HG02642 (cell line): ENCODE results near the gene RUNX1.
"Not testable (repeated sequence)": the region's sequence is repeated elsewhere in the genome, so short reads cannot be mapped to it uniquely, and the experiment has no call there.

Experiments used
- ATAC-seq: cut with Tn5 transposase; IDR thresholded peaks from one replicate; pipeline ENCODE4 v1.9.1; 2021; ENCODE audit warnings: mild to moderate bottlenecking; ENCODE audit not compliant: unreplicated experiment, poor library complexity

The RUNX1 gene

DNA sequence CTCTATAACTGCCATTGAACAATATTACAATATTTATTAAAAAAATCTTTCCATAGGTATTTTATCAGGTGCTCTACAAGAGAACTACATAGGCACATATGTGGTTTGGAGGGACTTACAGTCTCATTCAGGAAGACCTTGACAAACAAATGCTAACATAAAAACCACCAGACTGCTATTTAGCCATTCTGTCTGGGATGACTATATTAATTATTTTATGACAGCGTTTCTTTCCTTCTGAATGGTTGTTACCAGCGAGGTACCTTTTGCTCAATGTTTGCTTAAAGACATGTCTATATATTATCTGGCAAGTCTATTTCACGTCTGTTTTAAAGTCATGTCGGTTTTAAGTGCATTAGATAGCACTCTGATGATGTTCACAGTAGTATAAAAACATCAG, 69.7 kb downstream of the RUNX1 start:
- ATAC-seq: no peak

DNA sequence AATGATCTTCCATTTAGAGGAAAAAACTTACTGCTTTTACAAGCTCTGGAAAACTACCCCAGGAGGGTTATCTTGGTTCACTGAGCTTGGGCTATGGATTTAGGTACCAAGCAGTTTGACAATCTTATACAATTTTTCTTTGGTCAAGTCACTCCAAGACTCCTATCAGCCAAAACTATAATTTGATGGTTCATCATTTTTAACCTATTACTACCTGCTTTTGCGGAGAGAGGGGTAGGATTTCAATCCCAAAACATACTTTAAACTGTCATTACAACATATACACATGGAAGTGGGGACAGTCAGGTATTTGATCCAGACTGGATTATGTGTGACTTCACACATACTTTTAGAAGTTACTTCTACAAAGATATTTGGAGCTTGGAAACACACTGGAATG, 71.8 kb downstream of the RUNX1 start:
- no peak for ATAC-seq

DNA sequence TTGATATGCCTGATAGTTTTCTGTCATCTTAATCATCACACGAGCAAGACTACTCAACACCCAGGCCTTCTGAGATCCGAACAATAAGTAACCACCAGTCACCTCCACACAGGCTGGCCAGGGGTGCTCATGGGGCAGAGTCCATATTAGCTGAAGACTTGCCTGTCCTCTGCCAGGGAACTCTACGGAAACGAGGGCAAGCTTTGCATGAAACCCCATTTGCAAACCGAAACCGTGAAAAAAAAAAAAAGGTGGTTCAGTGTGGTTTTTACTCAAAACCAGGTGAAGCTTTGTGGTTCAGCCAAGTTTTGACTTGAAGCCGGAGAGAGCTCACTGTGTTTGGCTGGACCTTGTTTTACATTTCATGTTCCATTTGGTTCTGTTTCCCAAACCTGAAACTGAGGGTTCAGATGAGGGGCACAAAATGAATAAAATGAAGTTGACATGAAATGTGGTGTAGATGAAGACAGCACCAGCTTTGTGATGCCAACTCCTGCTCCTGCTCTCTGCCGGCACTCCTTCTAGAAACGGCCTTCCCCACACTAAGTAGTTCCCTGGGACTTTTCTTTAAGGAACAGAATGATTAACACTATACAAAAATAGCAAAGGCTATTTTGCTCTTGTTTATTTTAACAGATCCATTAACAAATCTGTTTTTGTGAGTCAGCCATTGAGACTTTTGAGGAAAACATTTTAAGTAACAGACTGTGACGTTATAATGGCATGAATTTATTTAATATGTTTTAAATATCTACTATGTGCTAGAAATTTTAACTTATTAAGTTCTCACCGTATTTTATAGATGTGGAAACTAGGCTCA, 74.7 kb downstream of the RUNX1 start:
- ATAC-seq: peak; percentile 91

DNA sequence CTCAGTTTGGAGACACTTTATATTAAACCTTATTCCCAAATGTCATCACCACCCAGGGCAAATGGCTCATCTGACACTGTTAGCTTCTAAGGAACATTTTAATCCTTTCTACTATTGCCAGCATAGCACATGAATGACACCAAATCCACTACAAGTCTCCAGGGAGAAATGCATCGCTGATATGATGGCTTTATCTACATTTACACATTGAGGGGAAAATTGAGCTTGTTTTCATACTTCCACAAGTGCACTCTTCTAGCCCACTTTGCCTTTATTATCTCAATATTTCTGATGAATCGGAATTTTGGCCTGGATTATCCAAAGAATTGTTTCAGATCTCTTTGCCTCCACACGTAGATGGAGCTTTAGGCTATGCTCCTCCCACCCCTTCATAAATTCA, 75.4 kb downstream of the RUNX1 start:
- no peak for ATAC-seq

DNA sequence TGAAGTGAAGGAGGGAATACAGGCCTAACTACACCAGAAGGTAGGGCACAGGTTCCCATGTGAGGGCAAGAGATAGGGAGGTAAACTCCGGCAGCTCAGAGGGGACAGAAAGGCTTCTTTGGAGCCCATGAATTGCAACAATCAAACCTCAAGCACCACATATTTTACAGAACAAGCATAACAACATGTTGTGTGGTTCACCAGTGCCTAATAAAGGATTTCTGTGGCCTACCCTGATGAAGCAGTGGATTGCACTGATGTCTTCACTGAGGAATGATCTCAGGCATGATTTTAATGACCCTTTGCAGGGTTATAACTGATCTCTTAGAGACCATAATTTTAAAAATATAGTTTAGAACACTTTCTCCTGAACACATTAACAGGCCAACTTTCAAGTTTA, 77.4 kb downstream of the RUNX1 start:
- no peak for ATAC-seq

DNA sequence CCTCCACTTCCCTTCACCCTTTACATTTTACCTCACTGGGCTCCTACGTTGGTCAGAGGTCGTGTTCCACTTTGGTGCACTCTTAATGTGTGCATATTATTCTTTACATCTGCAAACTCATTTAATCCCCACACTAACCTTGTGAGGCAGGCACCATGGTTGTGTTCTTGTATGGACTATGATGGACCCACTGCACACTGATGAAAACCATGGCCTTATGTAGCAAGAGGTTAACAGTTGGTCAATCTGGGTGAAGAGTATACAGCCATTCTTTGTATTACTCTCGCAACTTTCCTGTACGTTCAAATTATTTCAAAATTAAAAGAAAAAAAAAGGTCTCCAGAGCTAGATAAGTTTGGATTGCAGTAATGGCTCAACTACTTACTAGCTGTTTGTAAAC, 78.5 kb downstream of the RUNX1 start:
- no peak for ATAC-seq

DNA sequence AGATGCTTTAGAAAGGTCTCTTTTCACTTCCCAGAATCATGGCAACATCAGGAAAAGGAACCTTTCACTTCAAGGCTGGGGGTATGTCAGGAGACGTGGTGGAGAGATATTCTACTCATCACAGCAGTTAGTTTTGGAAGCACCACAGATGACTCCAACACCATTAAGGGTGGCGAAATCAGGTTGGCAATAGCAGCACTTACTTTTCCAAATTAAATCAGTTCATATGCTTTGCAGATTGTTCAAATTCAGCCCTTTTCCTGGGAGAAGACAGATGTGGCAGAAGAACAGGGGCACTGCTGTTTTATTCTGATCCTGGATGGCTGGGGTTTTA, 79.0 kb downstream of the RUNX1 start:
- ATAC-seq: no peak

DNA sequence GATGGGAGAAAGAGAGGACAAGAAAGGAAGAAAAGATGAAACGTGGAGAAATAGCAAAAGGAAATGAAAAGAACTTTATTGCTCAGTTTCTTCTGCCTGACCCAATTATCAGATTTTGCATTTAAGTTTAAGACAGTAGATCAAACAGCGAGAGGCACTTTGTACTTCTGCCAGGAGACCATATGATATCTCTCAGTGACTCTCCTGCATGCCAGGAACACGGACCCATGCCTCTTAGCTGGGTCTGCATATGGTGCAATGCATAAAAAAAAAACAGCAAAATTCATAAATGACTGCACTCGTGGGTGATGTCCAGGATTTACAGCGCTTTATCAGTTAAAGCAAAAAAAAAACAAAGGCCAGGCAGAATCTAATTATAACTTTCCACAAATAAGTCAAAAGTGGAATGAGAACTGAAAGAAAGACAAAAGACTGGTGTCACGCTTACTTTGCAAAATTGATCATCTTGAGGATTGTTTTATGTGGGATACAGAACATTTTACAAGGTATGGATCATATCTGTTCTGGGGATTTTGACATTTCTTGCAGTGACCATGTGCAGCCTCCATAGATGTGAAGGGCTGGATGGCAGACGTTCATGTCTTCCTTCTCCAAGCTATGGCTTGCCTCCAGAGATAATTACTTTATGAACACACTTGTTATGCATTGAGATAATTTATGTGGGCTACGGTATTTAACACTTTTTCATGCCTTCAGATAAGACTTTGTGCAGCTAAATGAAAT, 79.5 kb downstream of the RUNX1 start:
- ATAC-seq: no peak

DNA sequence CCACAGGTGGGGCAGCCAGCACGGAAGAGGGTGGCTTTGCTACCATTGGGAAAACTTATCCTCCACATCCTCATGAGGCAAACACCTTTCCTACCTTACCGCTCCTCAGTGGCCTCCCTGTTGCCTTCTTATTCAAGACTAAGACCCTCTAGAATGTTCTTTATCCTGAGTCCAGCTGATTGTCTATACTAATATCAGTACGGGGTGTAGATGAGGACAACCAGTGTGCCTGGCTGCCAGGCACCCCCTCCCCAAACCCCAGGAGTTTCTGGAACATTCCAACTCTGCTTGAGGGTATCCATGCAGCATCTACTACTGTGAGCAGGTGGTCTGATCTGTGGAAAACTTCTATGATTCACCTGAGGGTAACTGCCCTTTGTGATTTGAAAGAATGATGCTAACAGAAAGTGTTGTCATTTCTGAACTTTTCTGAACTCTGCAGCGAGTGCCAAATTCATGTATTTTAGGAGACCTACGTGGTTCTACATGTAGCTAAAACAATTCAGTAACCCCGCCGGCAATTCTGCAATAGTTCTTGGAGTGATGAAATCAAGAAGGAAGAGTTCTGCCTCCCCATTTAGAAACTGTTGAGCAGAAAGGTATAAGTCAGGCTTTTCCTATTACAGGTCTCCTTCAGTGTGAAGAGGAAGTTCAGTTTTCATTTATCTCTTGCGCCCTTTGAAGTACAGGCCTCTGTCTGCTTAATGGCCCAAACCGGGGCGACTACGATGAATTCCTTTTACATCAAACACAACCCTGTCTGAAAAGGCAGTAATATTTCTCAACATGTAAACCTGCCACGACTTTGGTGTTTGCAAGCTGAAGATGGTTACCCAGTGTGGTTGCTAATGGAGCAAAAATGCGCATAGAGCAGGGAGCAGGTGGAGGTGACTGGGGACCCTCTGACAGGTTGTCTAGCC, 80.4 kb downstream of the RUNX1 start:
- no peak for ATAC-seq

DNA sequence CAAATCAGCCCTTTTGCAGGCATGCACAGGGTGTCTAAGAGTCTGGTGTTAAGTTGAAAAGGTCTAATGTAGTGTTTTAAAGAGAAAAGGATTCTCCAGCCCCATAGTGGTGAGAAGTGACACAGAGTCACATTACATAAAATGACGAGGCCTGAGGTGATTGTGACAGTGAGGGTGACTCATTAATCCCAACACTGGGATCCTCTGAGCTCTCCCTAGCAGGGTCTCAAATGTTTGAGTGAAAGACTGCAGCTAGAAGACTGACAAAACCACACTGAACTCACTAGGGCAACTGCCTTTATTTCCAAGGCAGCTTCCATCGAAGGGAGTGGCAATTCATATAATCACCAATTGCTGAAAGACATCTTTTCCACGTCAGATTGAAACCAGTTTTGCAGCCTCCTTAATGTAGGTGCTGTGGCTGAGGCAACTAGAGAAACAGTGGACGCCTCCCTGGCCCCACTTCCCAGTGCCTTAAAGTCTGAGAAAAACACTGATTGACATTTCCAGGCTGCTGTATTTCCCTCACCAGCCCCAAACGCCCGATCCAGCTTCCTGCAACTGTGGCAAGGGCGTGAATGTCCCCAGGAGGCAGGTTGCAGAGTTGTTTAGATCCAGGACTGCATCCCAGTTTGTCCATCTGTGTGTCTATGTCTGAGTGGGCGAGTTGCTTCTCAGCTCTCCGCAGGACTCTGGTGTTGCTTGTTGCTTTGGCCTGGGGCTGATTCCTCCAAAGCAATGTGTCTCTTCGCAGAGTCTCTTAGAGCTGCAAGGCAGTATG, 81.4 kb downstream of the RUNX1 start:
- ATAC-seq: no peak

DNA sequence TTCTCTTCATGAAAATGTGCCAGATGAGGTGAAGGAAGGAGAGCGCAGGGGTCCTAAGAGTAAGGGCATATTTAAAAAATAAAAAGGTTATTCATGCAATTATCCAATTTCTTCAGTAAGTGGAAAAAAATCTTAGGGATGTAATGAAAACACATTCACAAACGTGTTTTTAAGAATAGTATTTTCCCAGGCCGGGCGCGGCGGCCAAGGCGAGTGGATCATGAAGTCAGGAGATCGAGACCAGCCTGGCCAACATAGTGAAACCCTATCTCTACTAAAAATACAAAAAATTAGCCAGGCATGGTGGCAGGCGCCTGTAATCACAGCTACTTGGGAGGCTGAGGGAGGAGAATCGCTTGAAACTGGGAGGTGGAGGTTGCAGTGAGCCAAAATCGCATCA, 82.2 kb downstream of the RUNX1 start:
- ATAC-seq: not testable (repeated sequence)

DNA sequence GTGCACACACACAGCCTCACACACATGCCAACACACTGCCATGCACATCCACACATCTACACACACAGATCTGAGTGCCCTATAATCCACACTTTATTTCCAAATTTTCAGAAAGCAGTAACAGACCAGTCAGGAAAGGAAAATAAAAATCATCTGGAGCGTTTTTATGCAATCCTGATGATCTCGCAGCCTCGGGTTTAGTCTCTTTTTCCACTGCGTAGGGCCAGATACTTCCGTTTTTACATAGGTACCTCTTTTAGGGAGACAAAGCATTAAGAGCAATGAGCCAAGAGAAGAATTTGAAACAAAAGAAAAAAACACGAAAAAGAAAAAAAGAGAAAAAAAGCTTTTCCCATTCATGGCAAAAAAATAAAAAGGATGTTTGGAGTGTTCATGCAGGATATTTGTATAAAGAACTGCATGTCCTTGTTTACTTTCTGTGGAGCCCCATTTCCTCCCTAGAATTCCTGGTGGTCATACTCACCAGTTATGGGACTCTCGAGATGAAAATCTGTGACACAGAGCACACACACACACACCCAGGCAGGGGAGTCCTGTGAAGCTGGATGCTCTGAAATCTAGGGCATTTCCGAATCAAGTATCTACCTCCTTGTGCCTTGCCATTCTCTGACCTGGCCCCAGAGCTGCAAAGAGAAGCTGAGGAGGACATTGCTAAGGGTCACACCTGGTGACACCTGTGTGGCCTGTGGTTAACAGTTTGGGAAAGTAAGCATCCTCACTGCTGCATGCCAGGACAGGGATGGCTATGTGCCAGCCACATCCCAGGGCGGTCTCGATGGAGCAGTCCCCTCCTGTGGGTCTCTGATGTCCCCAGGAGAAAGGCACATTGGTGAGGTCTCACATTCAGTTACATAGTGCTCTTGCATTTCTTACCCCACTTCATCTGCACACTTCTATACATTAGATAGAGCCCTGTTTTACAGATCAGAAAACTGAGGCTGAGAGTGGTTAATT, 83.6 kb downstream of the RUNX1 start:
- no peak for ATAC-seq

DNA sequence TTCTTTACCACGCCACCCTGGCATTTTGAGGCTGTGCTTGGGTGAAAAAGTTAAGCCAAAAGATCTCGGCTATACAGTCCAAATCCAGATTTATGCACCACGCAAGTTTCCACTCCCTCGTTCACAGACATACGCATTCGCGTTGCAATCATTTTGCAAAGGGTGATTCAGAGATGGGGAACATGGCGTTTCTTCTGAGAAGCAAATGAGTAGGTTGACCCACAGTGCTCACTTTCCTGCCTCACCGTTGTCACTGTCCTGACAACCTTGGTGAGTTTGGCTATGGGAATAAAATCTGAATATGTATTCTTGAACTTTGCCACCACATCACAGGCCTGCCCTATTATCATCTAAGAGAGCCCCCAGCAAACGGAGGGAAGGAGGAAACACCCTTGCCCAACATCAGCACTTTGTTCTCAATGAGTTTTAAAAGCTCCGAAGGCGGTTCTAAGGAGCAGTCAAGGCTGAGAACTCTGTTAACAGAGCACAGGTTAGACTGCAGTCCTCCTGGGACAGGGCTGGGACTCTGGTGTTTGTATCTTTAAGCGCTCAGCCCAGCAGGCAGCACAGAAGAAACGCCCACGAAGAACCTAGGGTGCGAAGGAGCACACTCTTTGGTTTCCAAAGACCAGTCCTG, 86.4 kb downstream of the RUNX1 start:
- ATAC-seq: no peak

DNA sequence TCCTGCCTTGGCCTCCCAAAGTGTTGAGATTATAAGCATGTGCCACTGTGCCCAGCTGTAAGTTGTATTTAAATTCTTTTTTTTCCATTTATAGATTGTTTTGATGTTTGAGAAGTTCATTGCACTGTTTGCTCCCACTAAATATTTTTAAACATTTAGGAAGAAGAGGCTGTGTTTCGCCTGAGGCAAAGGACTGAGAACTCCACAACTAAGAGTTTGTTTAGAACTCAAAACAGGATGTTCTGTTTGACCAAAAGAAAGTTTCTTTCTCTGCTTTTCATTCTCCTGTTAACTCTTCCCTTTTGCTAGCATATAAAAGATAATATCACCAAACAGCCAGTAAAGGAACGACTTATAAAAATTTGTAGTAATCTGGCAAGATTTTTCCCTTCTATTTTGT, 87.0 kb downstream of the RUNX1 start:
- no peak for ATAC-seq

DNA sequence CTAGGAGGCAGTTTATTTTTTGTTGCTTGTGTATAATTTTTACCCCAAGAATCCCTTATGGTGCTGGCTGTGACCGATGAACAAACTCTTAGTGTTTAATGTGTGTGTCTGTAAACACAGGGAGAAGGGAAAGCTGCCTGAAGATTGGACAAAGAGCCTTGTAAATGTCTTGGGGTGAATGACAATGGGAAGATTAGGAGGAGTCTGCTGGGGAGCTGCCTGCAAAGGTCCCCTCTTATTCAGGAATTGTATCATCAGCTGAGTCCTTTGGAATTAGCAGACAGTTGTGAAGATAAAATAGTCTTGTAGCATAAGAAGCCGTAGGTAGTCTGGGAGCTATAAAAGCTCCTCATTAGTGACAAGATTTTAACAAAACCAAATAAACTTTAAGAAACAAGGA, 88.4 kb downstream of the RUNX1 start:
- no peak for ATAC-seq

DNA sequence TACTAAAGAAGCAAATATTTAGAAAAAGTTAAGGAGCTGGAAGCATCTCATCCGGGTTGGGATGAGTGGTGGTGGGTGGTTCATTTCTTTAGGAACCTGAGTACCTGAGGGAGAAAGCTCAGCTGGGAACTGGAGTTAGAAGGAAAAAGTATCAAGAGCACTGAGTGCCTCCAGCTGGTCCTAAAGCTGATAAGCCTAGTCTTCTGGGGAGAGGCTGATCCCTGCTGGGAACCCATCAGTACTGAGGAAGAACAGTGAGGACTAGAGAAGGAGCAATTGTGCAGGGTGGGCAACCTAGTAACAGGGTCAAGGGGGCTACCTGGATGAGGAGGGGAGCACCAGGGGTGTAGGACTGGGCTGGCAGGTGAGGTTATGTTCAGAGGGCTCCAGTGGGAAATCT, 89.5 kb downstream of the RUNX1 start:
- ATAC-seq: no peak

DNA sequence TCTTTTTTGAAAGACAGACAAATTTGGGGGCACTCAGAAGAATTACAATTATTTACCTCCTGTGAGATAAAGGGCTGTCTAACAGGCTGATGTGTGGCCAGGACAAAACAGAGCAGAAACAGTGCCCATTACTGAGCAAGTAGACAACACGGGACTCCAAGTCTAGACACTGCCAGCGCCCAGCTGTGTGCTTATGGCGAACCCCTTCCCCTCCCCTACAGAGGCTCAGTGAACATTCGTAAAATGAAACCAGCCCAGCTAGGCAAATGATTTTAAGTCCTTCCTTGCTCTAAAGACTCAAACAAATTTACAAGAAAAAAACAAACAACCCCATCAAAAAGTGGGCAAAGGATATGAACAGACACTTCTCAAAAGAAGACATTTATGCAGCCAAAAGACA, 91.1 kb downstream of the RUNX1 start:
- ATAC-seq: no peak

DNA sequence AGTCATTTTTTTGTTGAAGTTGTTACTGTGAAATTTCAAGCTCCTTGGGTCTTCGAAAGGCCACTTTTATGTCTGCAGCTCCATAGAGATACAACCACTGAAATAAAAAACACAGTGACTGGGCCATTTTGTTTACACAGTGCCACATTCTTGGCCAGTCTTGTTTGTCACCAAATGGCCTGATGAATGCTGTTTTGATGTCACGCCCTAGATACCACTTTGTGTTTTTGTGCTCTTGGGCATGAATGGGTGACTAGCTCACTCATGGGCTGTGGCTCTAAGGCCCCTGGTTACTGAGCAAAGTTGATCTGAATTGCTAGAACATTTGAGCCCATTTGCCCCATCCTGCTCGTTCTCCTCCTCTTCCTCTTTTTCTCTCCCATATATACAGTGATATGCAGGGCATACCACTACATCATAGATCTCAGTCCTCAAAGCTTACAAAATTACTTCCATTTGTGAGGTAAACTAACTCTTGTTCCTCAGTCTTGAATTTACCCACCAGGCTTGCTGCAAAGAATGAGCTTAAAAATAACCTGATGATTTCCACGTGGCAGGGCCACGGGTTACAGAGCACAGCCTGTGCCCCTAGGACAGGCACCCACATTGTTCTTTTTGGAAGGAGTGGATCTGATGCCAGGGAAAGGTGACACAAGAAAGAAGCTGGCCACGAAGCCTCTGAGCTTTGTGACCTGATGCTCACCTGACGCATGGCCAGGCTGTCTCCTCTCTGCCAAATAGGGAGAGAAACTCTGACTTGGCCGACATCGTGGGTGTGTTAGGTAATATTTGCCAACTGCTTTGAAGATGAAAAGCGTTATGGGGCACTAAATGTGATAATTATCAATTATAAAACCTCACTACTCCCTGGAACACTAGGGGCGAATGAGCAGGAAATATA, 92.4 kb downstream of the RUNX1 start:
- no peak for ATAC-seq
